ENCODE measurements around the gene PGS1. TPM values are rescaled to one million over a fixed set of nuclear protein-coding genes. Genes with fewer than 3 reads are reported as not detected.

The PGS1 gene
- total RNA-seq, 1 donor = 40.2 TPM

- TF ChIP-seq CTCF (IDR thresholded peaks at IDR 0.05; ENCODE audit: insufficient read depth, low read length) = no peak
Observed at GRCh38 chr17:78458091-78458490, 79.6 kb downstream of the PGS1 start.

GRCh38 chr17:78458736-78459335 lies 80.4 kb downstream of the PGS1 start:
- H3K4me3 ChIP-seq (ENCODE audit: low read depth, low read length) = no peak overlapping the region
- no peak for DNase-seq (ENCODE audit: low read depth)
- TF ChIP-seq CTCF (IDR thresholded peaks at IDR 0.05; ENCODE audit: insufficient read depth, low read length) = no peak

More at GRCh38 chr17:78458091-78458490, 79.6 kb downstream of the PGS1 start:
- no peak for DNase-seq (ENCODE audit: low read depth)
- no peak overlapping the region for H3K4me3 ChIP-seq (ENCODE audit: low read depth, low read length)

- TF ChIP-seq CTCF (IDR thresholded peaks at IDR 0.05; ENCODE audit: insufficient read depth, low read length) = no peak
- no peak for DNase-seq (ENCODE audit: low read depth)
- H3K4me3 ChIP-seq (ENCODE audit: low read depth, low read length) = no peak overlapping the region
Observed at GRCh38 chr17:78459696-78460095, 81.2 kb downstream of the PGS1 start.

GRCh38 chr17:78460176-78460675 lies 81.8 kb downstream of the PGS1 start:
- TF ChIP-seq CTCF (IDR thresholded peaks at IDR 0.05; ENCODE audit: insufficient read depth, low read length) = no peak
- H3K4me3 ChIP-seq (ENCODE audit: low read depth, low read length) = no peak overlapping the region
- DNase-seq (ENCODE audit: low read depth) = no peak

GRCh38 chr17:78460951-78461798 lies 82.7 kb downstream of the PGS1 start:
- no peak for DNase-seq (ENCODE audit: low read depth)
- TF ChIP-seq CTCF (IDR thresholded peaks at IDR 0.05; ENCODE audit: insufficient read depth, low read length) = no peak
- H3K4me3 ChIP-seq (ENCODE audit: low read depth, low read length) = no peak overlapping the region

- no peak for DNase-seq (ENCODE audit: low read depth)
- TF ChIP-seq CTCF (IDR thresholded peaks at IDR 0.05; ENCODE audit: insufficient read depth, low read length) = no peak
- H3K4me3 ChIP-seq (ENCODE audit: low read depth, low read length) = no peak overlapping the region
Observed at GRCh38 chr17:78461799-78462053, 83.3 kb downstream of the PGS1 start.

Measured in fibroblast of the aortic adventitia (primary cell).